ENCODE data around the gene PIAS4. TPM values are rescaled to one million over a fixed set of nuclear protein-coding genes. Genes with fewer than 3 reads are reported as not detected.
"Not testable (repeated sequence)": the region's sequence is repeated elsewhere in the genome, so short reads cannot be mapped to it uniquely, and the experiment has no call there.

PIAS4 gene
- total RNA-seq, 1 donor from 2014 or later: 56.3 TPM

DNA sequence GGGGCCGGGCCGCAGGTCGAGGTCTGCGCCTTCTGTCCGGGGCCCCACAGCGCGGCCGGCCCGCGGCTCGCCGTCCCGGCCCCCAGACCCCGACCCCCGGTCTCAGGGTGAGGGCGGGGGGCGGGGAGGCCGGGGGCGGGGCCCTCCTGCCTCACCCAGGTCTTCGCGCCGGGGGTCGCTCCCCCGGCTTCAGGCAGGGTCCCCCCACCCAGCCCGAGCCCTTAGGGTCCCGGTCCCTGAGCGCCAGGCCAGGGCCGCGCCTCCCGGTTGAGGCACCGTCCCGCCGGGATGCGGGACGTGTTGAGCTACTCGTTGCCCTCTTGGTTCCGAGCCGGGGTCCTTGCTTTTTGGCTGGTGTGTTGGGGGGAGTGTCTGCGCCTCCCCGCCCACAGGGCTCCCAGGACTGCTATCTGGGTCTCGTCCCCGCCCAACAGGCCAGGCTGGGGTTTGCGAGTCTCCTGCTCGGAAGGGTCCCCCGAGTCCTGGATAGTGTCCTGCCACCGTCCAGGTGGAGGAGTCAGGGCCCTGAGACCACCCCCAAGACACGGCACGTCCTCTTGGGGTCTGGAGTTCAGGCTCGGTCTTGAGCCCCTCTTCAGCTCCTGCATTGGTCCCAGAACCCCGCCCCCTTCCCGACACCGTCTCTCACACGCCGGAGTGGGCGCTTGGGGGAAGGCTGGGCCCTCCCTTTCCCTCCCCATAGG, 452 bp downstream of the PIAS4 start:
- Mint-ChIP-seq H3K4me3 (ENCODE audit: low read depth) (peak overlapping the region; percentile 86), H3K27ac (peak overlapping the region; percentile 86), H3K4me1 (ENCODE audit: low read depth) (peaks cover 23% of the 10 kb centered on the region), H3K9me3 (ENCODE audit: low read depth) (no peaks in the 10 kb centered on the region), H3K27me3 (no peaks in the 10 kb centered on the region), H3K36me3 (ENCODE audit: insufficient read depth) (peaks cover 4% of the 10 kb centered on the region)
- no peak for DNase-seq (ENCODE audit: low spot score, unreplicated experiment)
- TF ChIP-seq, protein P1, sequence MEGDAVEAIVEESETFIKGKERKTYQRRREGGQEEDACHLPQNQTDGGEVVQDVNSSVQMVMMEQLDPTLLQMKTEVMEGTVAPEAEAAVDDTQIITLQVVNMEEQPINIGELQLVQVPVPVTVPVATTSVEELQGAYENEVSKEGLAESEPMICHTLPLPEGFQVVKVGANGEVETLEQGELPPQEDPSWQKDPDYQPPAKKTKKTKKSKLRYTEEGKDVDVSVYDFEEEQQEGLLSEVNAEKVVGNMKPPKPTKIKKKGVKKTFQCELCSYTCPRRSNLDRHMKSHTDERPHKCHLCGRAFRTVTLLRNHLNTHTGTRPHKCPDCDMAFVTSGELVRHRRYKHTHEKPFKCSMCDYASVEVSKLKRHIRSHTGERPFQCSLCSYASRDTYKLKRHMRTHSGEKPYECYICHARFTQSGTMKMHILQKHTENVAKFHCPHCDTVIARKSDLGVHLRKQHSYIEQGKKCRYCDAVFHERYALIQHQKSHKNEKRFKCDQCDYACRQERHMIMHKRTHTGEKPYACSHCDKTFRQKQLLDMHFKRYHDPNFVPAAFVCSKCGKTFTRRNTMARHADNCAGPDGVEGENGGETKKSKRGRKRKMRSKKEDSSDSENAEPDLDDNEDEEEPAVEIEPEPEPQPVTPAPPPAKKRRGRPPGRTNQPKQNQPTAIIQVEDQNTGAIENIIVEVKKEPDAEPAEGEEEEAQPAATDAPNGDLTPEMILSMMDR (IDR thresholded peaks at IDR 0.05; ENCODE audit: unreplicated experiment): no peak

DNA sequence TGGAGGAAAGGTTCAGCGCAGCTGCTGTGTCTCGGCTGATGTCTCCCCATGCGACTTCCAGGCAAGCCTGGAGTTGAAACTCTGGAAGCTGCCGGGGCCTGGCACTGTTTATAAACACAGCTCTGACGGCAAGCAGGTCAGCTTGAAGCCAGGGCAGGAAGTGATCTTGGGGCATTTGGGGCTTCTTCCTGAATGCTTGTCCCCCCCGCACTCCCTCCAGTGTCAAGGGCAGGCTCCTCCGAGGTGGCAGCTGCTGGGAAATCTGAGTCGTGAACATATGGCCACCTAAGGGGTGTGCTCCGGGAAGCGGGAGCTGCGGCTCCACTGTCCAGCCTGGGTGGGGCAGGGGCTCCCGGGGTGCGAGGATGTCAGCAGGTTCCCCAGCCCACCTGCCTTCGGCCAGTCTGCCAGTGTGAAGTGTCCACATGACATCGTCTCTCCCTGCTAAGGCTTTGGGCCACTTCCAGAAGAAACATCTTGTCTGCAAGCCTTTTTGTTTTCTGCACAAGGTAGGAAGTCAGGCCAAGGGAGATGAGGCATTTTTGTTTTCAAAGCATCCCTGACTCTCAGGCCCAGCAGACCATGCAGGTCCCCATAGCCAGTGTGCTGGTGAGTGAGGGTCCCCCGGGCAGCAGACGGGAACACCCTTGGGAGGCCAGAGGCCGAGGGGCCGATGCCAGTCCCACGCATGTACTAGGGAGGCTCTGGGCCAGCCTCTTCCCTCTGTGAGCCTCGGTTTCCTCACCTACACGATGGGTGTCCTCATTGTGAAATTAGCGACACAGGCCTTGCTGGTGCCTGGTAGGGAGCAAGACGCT, 2.7 kb downstream of the PIAS4 start:
- H3K9me3 Mint-ChIP-seq (ENCODE audit: low read depth): no peaks in the 10 kb centered on the region
- peak overlapping the region; percentile 86 for H3K4me3 Mint-ChIP-seq (ENCODE audit: low read depth)
- peaks cover 23% of the 10 kb centered on the region for H3K4me1 Mint-ChIP-seq (ENCODE audit: low read depth)
- H3K27me3 Mint-ChIP-seq: no peaks in the 10 kb centered on the region
- DNase-seq (ENCODE audit: low spot score, unreplicated experiment): no peak
- peaks cover 4% of the 10 kb centered on the region for H3K36me3 Mint-ChIP-seq (ENCODE audit: insufficient read depth)
- no peak overlapping the region for H3K27ac Mint-ChIP-seq
- TF ChIP-seq, protein P1 (IDR thresholded peaks at IDR 0.05; ENCODE audit: unreplicated experiment): no peak

DNA sequence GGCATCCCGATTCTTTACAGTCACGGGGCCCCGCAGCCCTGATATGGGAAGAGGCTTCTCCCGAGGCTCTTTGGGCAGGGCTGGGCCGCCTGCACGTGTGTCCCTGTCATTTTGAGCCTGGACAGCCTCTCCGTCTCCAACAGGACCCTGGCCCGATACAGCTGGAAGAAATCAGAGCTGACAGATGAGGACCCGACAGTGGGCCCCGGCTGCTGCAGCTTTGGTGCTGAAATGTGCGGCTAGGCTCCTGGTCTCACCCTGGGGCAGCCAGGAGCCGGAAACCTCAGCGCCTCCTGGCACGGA, 3.2 kb downstream of the PIAS4 start:
- peaks cover 23% of the 10 kb centered on the region for H3K4me1 Mint-ChIP-seq (ENCODE audit: low read depth)
- no peaks in the 10 kb centered on the region for H3K9me3 Mint-ChIP-seq (ENCODE audit: low read depth)
- H3K27ac Mint-ChIP-seq: no peak overlapping the region
- DNase-seq (ENCODE audit: low spot score, unreplicated experiment): no peak
- H3K4me3 Mint-ChIP-seq (ENCODE audit: low read depth): no peak overlapping the region
- peaks cover 4% of the 10 kb centered on the region for H3K36me3 Mint-ChIP-seq (ENCODE audit: insufficient read depth)
- TF ChIP-seq, protein P1 (IDR thresholded peaks at IDR 0.05; ENCODE audit: unreplicated experiment): no peak
- H3K27me3 Mint-ChIP-seq: no peaks in the 10 kb centered on the region

DNA sequence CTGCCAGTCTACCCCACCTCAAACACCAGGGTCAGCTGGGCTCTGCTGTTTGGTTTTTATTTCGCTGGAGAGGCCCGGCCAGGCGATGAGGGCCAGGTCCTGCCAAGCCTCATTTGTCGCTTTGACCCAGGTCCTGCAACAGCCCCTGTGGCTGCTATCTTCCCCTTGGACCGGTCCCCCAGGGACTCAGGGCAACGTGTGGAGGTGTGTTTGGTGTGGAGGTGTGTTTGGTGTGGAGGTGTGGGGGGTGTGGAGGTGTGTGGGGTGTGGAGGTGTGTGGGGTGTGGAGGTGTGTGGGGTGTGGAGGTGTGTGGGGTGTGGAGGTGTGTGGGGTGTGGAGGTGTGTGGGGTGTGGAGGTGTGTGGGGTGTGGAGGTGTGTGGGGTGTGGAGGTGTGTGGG, 3.9 kb downstream of the PIAS4 start:
- not testable (repeated sequence) for H3K36me3 Mint-ChIP-seq (ENCODE audit: insufficient read depth); H3K9me3 Mint-ChIP-seq (ENCODE audit: low read depth); DNase-seq (ENCODE audit: low spot score, unreplicated experiment); H3K27me3 Mint-ChIP-seq; H3K4me3 Mint-ChIP-seq (ENCODE audit: low read depth); H3K27ac Mint-ChIP-seq
- H3K4me1 Mint-ChIP-seq (ENCODE audit: low read depth): peaks cover 23% of the 10 kb centered on the region

DNA sequence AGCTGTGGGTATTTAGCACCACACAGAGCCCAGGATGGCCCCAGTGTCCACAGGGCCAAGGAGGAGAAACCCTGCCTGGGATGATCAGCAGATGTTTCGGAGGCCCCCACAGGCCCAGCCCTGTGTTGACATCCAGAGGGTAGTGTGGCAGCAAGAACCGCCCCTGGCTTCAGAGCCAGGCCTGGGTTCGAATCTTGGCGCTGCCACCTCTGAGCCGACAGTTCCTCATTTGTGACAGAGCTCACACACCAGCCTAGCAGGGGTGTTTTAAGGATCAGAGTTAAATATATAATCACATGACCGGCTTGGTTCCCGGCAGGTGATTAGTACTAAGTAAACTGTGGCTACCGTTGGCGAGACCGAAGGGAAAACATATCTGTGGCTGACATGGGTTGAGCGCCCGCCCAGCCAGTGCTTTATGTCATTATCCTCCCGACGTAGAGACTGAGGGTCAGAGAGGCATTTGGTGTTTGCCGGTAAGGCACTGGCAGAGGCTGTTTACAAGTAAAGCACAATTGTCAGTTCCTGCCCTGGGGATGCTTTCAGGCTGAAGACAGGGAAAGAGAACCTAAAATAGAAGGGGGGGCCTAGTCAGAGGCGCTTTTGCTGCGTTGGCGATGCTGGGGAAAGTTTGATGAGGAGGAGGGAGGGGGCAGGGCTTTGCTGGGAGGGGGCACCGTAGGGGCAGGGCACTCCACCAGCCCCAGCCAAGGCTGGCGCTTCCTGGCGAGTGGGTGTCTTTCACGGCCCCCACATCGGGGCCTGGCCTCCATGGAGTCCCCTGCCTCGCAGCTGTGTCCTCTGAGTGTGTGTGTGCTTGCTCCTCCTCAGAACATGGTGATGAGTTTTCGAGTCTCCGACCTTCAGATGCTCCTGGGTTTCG, 4.8 kb downstream of the PIAS4 start:
- Mint-ChIP-seq H3K27ac (peak overlapping the region; percentile 71), H3K27me3 (no peaks in the 10 kb centered on the region), H3K4me3 (ENCODE audit: low read depth) (no peak overlapping the region), H3K36me3 (ENCODE audit: insufficient read depth) (peaks cover 4% of the 10 kb centered on the region), H3K4me1 (ENCODE audit: low read depth) (peaks cover 23% of the 10 kb centered on the region), H3K9me3 (ENCODE audit: low read depth) (no peaks in the 10 kb centered on the region)
- no peak for DNase-seq (ENCODE audit: low spot score, unreplicated experiment)
- TF ChIP-seq, protein P1 (IDR thresholded peaks at IDR 0.05; ENCODE audit: unreplicated experiment): no peak

All from progenitor cell of endocrine pancreas (in vitro differentiated cells).